Stomach (tissue), 9 donors: ENCODE measurements around the gene ABLIM3. TPM values are rescaled to one million over a fixed set of nuclear protein-coding genes. Genes with fewer than 3 reads are reported as not detected.
A peak's percentile ranks its signal among the peaks of the same experiment; 100 is the strongest.

Source experiments
- DNase-seq, 2 donors: peaks; one replicate each; pipeline versions ENCODE4 v3.0.0 to v3.0.0-alpha.2; 2013 to 2019
- H3K27ac ChIP-seq, 5 donors: fragments of 200-600 bp in 4 of 5; sonication (generic) in 4 of 5; one replicate each; pipeline ENCODE4 v1.5.1; 2013 to 2019; ENCODE audit warnings: mild to moderate bottlenecking in 1 of 5, moderate library complexity in 1 of 5
- H3K27me3 ChIP-seq, 3 donors: fragments of 200-600 bp; sonication (generic); one replicate each; pipeline ENCODE4 v1.5.1; 2017 to 2019; ENCODE audit warnings: mixed run types in 1 of 3
- H3K36me3 ChIP-seq, 4 donors: fragments of 200-600 bp; sonication (generic); 1 replicate in 3 of 4; 2 replicates in 1 of 4; pipeline ENCODE4 v1.5.1; 2016 to 2019
- H3K4me1 ChIP-seq, 4 donors: fragments of 200-600 bp; sonication (generic); one replicate each; pipeline ENCODE4 v1.5.1; 2016 to 2019
- H3K4me3 ChIP-seq, 4 donors: fragments of 200-600 bp; sonication (generic) in 3 of 4; one replicate each; pipeline ENCODE4 v1.5.1; 2016 to 2019; ENCODE audit warnings: mild to moderate bottlenecking in 1 of 4
- H3K9me3 ChIP-seq, 4 donors: fragments of 200-600 bp; sonication (generic); one replicate each; pipeline ENCODE4 v1.5.1; 2016 to 2019
- CTCF ChIP-seq, 7 experiments: fragments of 450-650 bp in 4 of 7; fragments of 200-600 bp in 3 of 7; sonication (generic) in 3 of 7; IDR thresholded peaks; one replicate each; pipeline ENCODE4 v1.5.1; 2016 to 2019; ENCODE audit warnings: antibody characterized with exemption in 7 of 7, control low read depth in 2 of 7, mild to moderate bottlenecking in 1 of 7
- EP300 ChIP-seq: sonication (generic); formaldehyde crosslinking; IDR thresholded peaks from one replicate; pipeline ENCODE4 v1.6.1; 2017; ENCODE audit warnings: antibody characterized with exemption
- POLR2A ChIP-seq, 4 donors: fragments of 450-650 bp; IDR thresholded peaks; one replicate each; pipeline ENCODE4 v1.6.1; 2016; ENCODE audit warnings: antibody characterized with exemption in 4 of 4, control low read depth in 2 of 4, mild to moderate bottlenecking in 1 of 4, moderate library complexity in 1 of 4
- POLR2AphosphoS5 ChIP-seq, 3 donors: sonication (generic); formaldehyde crosslinking; IDR thresholded peaks; one replicate each; pipeline ENCODE4 v1.6.1; 2016; ENCODE audit warnings: antibody characterized with exemption in 3 of 3
- WGBS, 5 donors: extraction: QIAGEN DNeasy Blood & Tissue Kit in 3 of 5; methylation state at CpG; one replicate each; pipeline versions ENCODE4 v1.1.5 to v1.1.7; 2013 to 2018; 5-methylcytosine and 5-hydroxymethylcytosine counted together
- intact Hi-C: fragments of 100-400 bp; cut with DNase I; formaldehyde crosslinking; loops from one replicate; pipeline ENCODE4 v1.15.1; 2023; ENCODE audit warnings: low total_unique reads
- polyA plus RNA-seq, 3 donors: library from polyadenylated mRNA; stranded (reverse); fragments of 200-250 nt; gene quantifications; one replicate each; pipeline ENCODE4 v1.2.3, GENCODE V29; 2013
- total RNA-seq, 5 donors: library from RNA; depleted of rRNA; stranded (reverse); fragments of >200 nt; gene quantifications; one replicate each; pipeline versions ENCODE4 v1.1.0 to v1.2.3, GENCODE V29; 2014 to 2016
- donor health status: healthy with polysubstance abuse.
- donor health status: Bipolar disorder and iron deficiency.
- donor health status: healthy.

ABLIM3 gene
- total and polyA plus RNA-seq, 8 donors = 4.6 to 21.4 (median 10.3) TPM

- Histone ChIP-seq H3K9me3 (peaks cover 0 to 3% (median 0%) of the 10 kb centered on the region in 4 donors), H3K4me1 (peaks cover 9 to 42% (median 27%) of the 10 kb centered on the region in 4 donors), H3K36me3 (no peaks in the 10 kb centered on the region), H3K4me3 (no peak overlapping the region), H3K27me3 (peaks cover 0 to 14% (median 0%) of the 10 kb centered on the region in 3 donors), H3K27ac (peak overlapping the region in 3 of 5 donors; percentile 65 to 79 (median 76))
- peak in 1 of 2 donors; percentile 34 for DNase-seq
- TF ChIP-seq CTCF (IDR thresholded peaks at IDR 0.05) (no peak), POLR2A (IDR thresholded peaks at IDR 0.05) (no peak), EP300 (no peak), POLR2AphosphoS5 (IDR thresholded peaks at IDR 0.05) (no peak)
- intact Hi-C loops = no loop called here
- WGBS, 5 donors = 25 to 42% (median 31%) methylated on average over 2 of the region's 2 CpGs
Measured at GRCh38 chr5:149143470-149143869, 2.2 kb downstream of the ABLIM3 start.

DNA sequence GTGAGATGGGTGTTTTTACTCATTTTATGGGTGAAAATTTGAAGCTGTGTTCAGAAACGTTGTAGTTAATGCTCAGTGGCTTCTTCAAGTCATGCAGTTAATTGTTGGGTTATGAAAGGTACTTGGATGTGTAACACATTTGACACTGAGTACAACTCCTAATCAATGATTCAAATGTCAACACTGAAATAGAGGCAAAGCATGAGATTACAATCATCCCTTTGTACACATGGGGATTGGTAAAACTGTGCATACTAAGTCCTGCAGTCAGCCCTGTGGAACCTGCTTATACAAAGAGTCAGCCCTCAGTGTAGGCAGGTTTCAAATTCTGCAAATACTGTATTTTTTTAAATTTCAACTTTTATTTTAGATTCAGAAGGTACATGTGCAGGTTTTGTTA, 3.3 kb downstream of the ABLIM3 start:
- Histone ChIP-seq H3K36me3 (no peaks in the 10 kb centered on the region), H3K4me3 (no peak overlapping the region), H3K27ac (peak overlapping the region in 1 of 5 donors; percentile 65), H3K4me1 (peaks cover 9 to 42% (median 27%) of the 10 kb centered on the region in 4 donors), H3K27me3 (peaks cover 0 to 14% (median 0%) of the 10 kb centered on the region in 3 donors), H3K9me3 (peaks cover 0 to 3% (median 0%) of the 10 kb centered on the region in 4 donors)
- 25 to 60% (median 34%) methylated on average over 1 of the region's 1 CpG for WGBS, 5 donors
- TF ChIP-seq EP300 = no peak
- TF ChIP-seq CTCF (IDR thresholded peaks at IDR 0.05) = no peak
- no peak for TF ChIP-seq POLR2AphosphoS5 (IDR thresholded peaks at IDR 0.05)
- no peak for TF ChIP-seq POLR2A (IDR thresholded peaks at IDR 0.05)
- no peak for DNase-seq
- intact Hi-C loops = no loop called here

DNA sequence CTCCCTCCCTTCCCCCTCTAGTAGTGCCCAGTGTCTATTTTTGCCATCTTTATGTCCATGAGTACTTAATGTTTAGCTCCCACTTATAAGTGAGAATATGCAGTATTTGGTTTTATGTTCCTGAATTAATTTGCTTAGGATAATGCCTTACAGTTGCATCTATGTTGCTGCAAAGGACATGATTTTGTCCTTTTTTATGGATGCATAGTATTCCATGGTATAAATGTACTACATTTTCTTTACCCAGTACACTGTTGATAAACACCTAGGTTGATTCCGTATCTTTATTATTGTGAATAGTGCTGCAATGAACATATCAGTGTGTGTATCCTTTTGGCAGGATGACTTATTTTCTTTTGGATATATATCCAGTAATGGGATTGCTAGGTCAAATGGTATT, 3.8 kb downstream of the ABLIM3 start:
- Histone ChIP-seq H3K27me3 (peaks cover 0 to 14% (median 0%) of the 10 kb centered on the region in 3 donors), H3K9me3 (peaks cover 0 to 3% (median 0%) of the 10 kb centered on the region in 4 donors), H3K27ac (no peak overlapping the region), H3K36me3 (no peaks in the 10 kb centered on the region), H3K4me3 (no peak overlapping the region), H3K4me1 (peaks cover 9 to 44% (median 29%) of the 10 kb centered on the region in 4 donors)
- TF ChIP-seq EP300 (no peak), CTCF (IDR thresholded peaks at IDR 0.05) (no peak), POLR2AphosphoS5 (IDR thresholded peaks at IDR 0.05) (no peak), POLR2A (IDR thresholded peaks at IDR 0.05) (no peak)
- intact Hi-C loops = no loop called here
- no peak for DNase-seq
- WGBS, 5 donors = 89 to 100% (median 97%) methylated on average over 1 of the region's 1 CpG

GRCh38 chr5:149147676-149148075, 6.4 kb downstream of the ABLIM3 start:
- TF ChIP-seq POLR2AphosphoS5 (IDR thresholded peaks at IDR 0.05) (no peak), CTCF (IDR thresholded peaks at IDR 0.05) (no peak), EP300 (no peak), POLR2A (IDR thresholded peaks at IDR 0.05) (no peak)
- intact Hi-C loops = no loop called here

More at GRCh38 chr5:149147676-149148075, 6.4 kb downstream of the ABLIM3 start:
- Histone ChIP-seq H3K4me3 (no peak overlapping the region), H3K9me3 (peaks cover 0 to 3% (median 0%) of the 10 kb centered on the region in 4 donors), H3K36me3 (no peaks in the 10 kb centered on the region), H3K27me3 (peaks cover 0 to under 1% (median 0%) of the 10 kb centered on the region in 3 donors), H3K4me1 (peaks cover 15 to 51% (median 29%) of the 10 kb centered on the region in 4 donors), H3K27ac (no peak overlapping the region)
- no peak for DNase-seq
- WGBS, 5 donors = 94 to 100% (median 96%) methylated on average over 1 of the region's 1 CpG
